Omental fat pad (tissue), 4 donors: ENCODE results near the gene ADAMTSL3. TPM values are rescaled to one million over a fixed set of nuclear protein-coding genes. Genes with fewer than 3 reads are reported as not detected.

Source experiments
- ATAC-seq: fragments of 150-250 bp; one replicate; pipeline ENCODE4 v1.9.1; 2016; ENCODE audit warnings: mild to moderate bottlenecking, moderate library complexity; ENCODE audit not compliant: low FRiP score
- DNase-seq: peaks from one replicate; pipeline ENCODE4 v3.0.0-alpha.2; 2019; ENCODE audit warnings: low spot score
- total RNA-seq, 4 donors: library from RNA; depleted of rRNA; stranded (reverse); fragments of >200 nt; gene quantifications; one replicate each; pipeline ENCODE4 v1.1.0, GENCODE V29; 2016
- TF ChIP-seq, protein P1 (sequence below), 3 donors: fragments of 450-650 bp; IDR thresholded peaks; one replicate each; pipeline ENCODE4 v1.5.1; 2016 to 2017; ENCODE audit warnings: antibody characterized with exemption in 3 of 3, mild to moderate bottlenecking in 3 of 3, moderate library complexity in 2 of 3

ADAMTSL3 gene
- total RNA-seq, 4 donors from 2014 or later: 4.9 to 28.1 (median 8.4) TPM

DNA sequence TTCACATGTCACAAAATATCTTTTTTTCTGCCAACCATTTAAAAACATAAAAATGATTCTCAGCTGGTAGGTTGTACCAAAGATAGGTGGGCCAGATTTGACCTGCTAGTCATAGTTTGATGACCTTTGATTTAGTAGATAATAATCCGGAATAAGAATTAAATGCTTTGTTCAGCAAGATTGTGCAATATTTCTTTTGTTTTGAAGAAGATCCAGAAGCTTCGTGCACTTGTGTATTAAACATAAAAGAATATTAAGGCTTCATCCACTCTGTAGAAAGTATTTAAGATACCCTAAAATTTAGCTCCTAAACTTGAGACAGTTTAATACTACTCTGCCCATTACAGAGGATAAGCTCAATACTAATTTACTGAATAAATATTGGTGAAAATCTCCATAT, 258.4 kb downstream of the ADAMTSL3 start:
- DNase-seq (no peak), ATAC-seq (no peak)
- TF ChIP-seq, protein P1, sequence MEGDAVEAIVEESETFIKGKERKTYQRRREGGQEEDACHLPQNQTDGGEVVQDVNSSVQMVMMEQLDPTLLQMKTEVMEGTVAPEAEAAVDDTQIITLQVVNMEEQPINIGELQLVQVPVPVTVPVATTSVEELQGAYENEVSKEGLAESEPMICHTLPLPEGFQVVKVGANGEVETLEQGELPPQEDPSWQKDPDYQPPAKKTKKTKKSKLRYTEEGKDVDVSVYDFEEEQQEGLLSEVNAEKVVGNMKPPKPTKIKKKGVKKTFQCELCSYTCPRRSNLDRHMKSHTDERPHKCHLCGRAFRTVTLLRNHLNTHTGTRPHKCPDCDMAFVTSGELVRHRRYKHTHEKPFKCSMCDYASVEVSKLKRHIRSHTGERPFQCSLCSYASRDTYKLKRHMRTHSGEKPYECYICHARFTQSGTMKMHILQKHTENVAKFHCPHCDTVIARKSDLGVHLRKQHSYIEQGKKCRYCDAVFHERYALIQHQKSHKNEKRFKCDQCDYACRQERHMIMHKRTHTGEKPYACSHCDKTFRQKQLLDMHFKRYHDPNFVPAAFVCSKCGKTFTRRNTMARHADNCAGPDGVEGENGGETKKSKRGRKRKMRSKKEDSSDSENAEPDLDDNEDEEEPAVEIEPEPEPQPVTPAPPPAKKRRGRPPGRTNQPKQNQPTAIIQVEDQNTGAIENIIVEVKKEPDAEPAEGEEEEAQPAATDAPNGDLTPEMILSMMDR (IDR thresholded peaks at IDR 0.05): no peak

DNA sequence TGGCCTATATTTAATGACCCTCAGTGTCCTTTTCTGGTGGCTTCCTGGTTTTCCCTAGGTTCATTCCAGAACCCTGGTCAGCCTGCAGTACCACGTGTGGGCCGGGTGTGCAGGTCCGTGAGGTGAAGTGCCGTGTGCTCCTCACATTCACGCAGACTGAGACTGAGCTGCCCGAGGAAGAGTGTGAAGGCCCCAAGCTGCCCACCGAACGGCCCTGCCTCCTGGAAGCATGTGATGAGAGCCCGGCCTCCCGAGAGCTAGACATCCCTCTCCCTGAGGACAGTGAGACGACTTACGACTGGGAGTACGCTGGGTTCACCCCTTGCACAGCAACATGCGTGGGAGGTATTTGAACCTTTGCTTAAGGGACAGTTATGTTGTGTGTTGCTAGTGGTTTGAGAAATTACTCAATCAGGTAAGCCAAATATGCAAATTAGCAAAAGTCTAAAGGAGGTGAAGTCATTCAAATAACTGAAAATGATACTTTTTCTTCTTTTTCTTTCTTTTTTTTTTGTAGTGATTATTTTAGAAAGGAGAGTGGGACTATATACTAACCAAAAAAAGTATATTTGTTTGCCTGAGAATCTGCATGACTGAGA, 259.2 kb downstream of the ADAMTSL3 start:
- ATAC-seq: no peak
- DNase-seq: no peak
- TF ChIP-seq, protein P1 (IDR thresholded peaks at IDR 0.05): no peak

DNA sequence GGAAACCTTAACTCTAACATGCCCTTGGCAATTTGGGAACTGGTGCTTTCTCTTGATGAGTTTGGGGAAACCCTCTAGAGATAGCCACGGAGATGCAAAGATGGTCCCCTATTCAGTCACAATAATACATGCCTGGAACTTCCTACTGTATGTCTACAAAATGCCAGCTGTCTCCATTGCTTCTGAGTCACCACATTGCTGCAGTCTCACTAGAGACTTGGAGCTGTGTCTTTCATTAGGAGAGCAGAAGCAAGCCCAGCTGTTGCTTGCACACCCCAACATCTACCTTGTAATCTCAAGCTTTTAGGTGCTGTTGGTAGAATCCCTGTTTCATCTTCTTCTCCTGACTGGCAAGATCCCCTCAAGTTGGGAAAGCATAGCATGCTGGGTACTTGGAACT, 261.0 kb downstream of the ADAMTSL3 start:
- no peak for ATAC-seq
- no peak for DNase-seq
- TF ChIP-seq, protein P1 (IDR thresholded peaks at IDR 0.05): no peak

DNA sequence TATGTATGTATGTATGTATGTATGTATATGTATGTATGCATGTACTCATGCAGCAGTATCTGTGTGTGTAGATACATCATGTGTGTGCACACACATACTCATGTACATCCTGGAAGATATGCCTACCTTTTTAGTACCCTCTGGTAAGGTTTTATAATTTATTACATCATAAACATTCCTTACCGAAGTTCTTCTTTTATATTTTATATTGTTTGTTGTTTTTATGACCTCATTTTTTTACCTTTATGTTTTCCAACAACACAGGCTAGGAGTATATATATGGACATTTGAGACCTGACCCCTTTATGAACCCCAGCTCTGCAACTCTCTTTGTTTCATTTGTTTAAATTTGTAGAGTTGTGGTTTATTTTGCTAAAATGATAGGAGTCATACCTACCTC, 263.5 kb downstream of the ADAMTSL3 start:
- DNase-seq (no peak), ATAC-seq (no peak)
- TF ChIP-seq, protein P1 (IDR thresholded peaks at IDR 0.05): no peak

DNA sequence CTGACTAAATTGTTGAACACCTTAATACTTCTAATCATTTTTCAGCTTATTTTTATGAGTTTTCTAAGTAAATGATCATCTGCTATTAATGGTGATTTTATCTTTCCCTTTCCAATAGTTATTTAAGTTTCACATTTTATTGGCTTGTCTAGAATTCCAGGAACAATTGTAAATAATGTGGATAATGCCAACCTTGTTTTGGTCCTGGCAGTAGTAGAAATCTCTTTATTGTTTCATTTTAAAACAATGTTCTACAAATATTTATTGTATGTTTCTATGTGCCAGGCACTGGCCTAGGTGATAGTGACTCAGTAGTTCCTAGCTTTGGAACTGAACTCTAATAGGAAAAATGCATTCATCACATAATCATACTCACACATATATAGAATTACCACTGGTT, 264.1 kb downstream of the ADAMTSL3 start:
- TF ChIP-seq, protein P1 (IDR thresholded peaks at IDR 0.05): no peak
- ATAC-seq (no peak), DNase-seq (no peak)

DNA sequence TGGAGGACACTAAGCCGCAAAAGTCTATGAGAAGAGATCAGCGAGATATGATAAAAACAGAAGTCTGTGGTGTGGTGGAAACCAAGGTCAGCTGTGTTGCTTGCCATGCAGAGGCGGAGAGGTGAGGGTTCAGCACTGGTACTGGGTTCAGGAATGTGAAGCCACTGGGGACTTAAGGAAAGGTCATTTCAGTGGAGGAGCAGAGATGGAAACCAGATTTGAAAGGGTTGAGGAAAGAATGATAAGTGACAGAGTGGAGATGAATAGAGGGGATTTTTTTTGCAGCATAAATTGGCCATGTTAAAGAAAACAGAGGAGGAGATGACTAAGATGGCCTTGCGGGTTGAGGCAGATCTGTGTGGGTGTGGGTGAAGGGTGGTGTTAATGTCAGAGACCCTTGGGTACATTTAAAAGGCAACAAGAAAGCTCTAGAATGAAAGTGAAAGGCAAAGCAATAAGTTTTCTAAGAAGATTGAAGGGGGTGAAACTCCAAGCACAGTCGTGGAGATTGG, 265.5 kb downstream of the ADAMTSL3 start:
- DNase-seq (no peak), ATAC-seq (no peak)
- TF ChIP-seq, protein P1 (IDR thresholded peaks at IDR 0.05): no peak

DNA sequence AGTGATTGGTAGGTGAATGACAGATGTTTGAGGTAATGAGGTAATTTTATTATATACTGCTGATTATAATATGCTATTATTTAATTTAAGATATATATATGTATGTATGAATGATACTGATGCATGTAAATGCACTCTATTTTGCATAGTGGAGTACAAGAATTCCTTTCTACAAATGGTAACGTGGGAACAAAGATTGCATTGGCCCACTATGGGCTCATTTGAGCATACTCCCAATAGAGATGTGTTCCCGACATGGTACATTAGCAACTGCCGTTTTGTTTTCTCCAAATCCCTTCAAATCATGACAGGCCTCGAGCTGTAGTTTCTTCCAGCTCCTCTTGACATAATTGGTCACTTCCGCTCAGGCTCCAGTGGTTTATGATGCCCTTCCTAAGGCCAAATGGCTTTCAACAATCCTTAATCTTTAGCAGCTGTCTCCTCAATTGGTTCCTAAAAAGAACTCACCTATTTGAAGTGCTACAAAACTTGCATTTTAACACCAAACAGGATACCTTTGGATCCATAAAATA, 266.1 kb downstream of the ADAMTSL3 start:
- no peak for ATAC-seq
- TF ChIP-seq, protein P1 (IDR thresholded peaks at IDR 0.05): no peak
- no peak for DNase-seq
